A549 (cell line): ENCODE data around the gene NOC3L. TPM values are rescaled to one million over a fixed set of nuclear protein-coding genes. Genes with fewer than 3 reads are reported as not detected.
"Not testable (repeated sequence)": the region's sequence is repeated elsewhere in the genome, so short reads cannot be mapped to it uniquely, and the experiment has no call there.

ENCODE experiments used
- ATAC-seq, 2 experiments: fragments of 200-7000 bp in 1 of 2; fragments of >200 bp in 1 of 2; cut with Nextera tagmentation in 1 of 2; cut with Tn5 transposase in 1 of 2; 3 replicates each; pipeline versions ENCODE4 v1.8.0 to v1.9.1; 2018 to 2020; ENCODE audit warnings: mild to moderate bottlenecking in 1 of 2, moderate library complexity in 1 of 2
- CTCF ChIA-PET: fragments of 300-600 bp; sonication (Branson Sonifier 250); formaldehyde crosslinking; extraction: SDS; loops from one replicate; lab custom pipeline; 2021; ENCODE audit warnings: antibody characterized with exemption, inconsistent platforms; lab: Yijun Ruan, JAX
- POLR2A ChIA-PET: fragments of 350-600 bp; formaldehyde crosslinking; extraction: SDS; loops from one replicate; lab custom pipeline; 2021; ENCODE audit warnings: antibody characterized with exemption, inconsistent platforms; lab: Yijun Ruan, JAX
- DNase-seq, 2 experiments: peaks; one replicate each; pipeline versions ENCODE4 v3.0.0 to v3.0.0-alpha.2; 2011 to 2016; ENCODE audit warnings: low read depth in 1 of 2, low spot score in 1 of 2
- FAIRE-seq: peaks from 2 replicates; lab custom pipeline; 2011; peaks lifted over from hg19 to GRCh38; lab: Jason Lieb, UNC
- H3K27ac ChIP-seq, 2 experiments: fragments of >200 bp; sonication (Bioruptor Twin); formaldehyde crosslinking; 3 replicates each; pipeline ENCODE4 v1.5.1; 2016 to 2017
- H3K4me1 ChIP-seq: fragments of >200 bp; sonication (Bioruptor Twin); formaldehyde crosslinking; 3 replicates; pipeline ENCODE4 v1.6.1; 2016
- H3K4me2 ChIP-seq: fragments of >200 bp; sonication (Bioruptor Twin); formaldehyde crosslinking; 3 replicates; pipeline ENCODE4 v1.6.1; 2016
- H3K4me3 ChIP-seq: fragments of >200 bp; sonication (Bioruptor Twin); formaldehyde crosslinking; 3 replicates; pipeline ENCODE4 v1.5.1; 2016
- H3K9me3 ChIP-seq: fragments of >200 bp; sonication (Bioruptor Twin); formaldehyde crosslinking; 3 replicates; pipeline ENCODE4 v1.6.1; 2016
- BHLHE40 ChIP-seq: IDR thresholded peaks from 2 replicates; pipeline ENCODE4 v1.6.1; 2012; ENCODE audit warnings: low read depth, low read length, inconsistent platforms
- CBX2 ChIP-seq: fragments of 200-600 bp; sonication (generic); IDR thresholded peaks from 2 replicates; pipeline ENCODE4 v1.6.1; 2016; ENCODE audit warnings: low read depth, mild to moderate bottlenecking, borderline replicate concordance
- CBX8 ChIP-seq: fragments of 200-600 bp; sonication (generic); IDR thresholded peaks from 2 replicates; pipeline ENCODE4 v1.6.1; 2016
- CTCF ChIP-seq: fragments of >200 bp; sonication (Bioruptor Twin); formaldehyde crosslinking; IDR thresholded peaks from 3 replicates; pipeline ENCODE4 v1.5.1; 2016
- GATA3 ChIP-seq: IDR thresholded peaks from 2 replicates; pipeline ENCODE4 v1.6.1; 2012; ENCODE audit warnings: borderline replicate concordance
- HMGXB4 ChIP-seq: fragments of 250-450 bp; sonication (Bioruptor Pico); IDR thresholded peaks from 2 replicates; pipeline ENCODE4 v1.5.0; 2021; ENCODE audit warnings: mild to moderate bottlenecking, moderate library complexity, borderline replicate concordance
- JUN ChIP-seq, 2 experiments: fragments of >200 bp; sonication (Bioruptor Twin); formaldehyde crosslinking; IDR thresholded peaks; 2 replicates in 1 of 2; 3 replicates in 1 of 2; pipeline ENCODE4 v1.6.1; 2016 to 2017
- JUNB ChIP-seq: fragments of >200 bp; sonication (Bioruptor Twin); formaldehyde crosslinking; IDR thresholded peaks from 2 replicates; pipeline ENCODE4 v1.6.1; 2016
- KDM5A ChIP-seq: fragments of 200-600 bp; sonication (generic); IDR thresholded peaks from 2 replicates; pipeline ENCODE4 v1.6.1; 2016; ENCODE audit warnings: antibody characterized with exemption, mild to moderate bottlenecking
- MAX ChIP-seq: IDR thresholded peaks from 2 replicates; pipeline ENCODE4 v1.6.1; 2012
- MYC ChIP-seq: IDR thresholded peaks from 2 replicates; pipeline ENCODE4 v1.6.1; 2012; ENCODE audit warnings: mild to moderate bottlenecking, inconsistent platforms, low read length, improper control_type of control experiment, borderline replicate concordance
- NR3C1 ChIP-seq: fragments of >200 bp; sonication (Bioruptor Twin); formaldehyde crosslinking; IDR thresholded peaks from 3 replicates; pipeline ENCODE4 v1.6.1; 2017
- RFX5 ChIP-seq: fragments of 450-650 bp; IDR thresholded peaks from 2 replicates; pipeline ENCODE4 v1.7.1; 2014; ENCODE audit warnings: antibody characterized with exemption, mild to moderate bottlenecking, moderate library complexity
- SREBF2 ChIP-seq: fragments of 450-650 bp; IDR thresholded peaks from 2 replicates; pipeline ENCODE4 v1.6.1; 2014; ENCODE audit warnings: mild to moderate bottlenecking, moderate library complexity
- USF2 ChIP-seq: fragments of 450-650 bp; IDR thresholded peaks from 2 replicates; pipeline ENCODE4 v1.6.1; 2014; ENCODE audit warnings: antibody characterized with exemption
- WGBS: methylation state at CpG from one replicate; pipeline ENCODE4 v1.1.6; 2017; ENCODE audit errors: missing lambda C conversion rate; 5-methylcytosine and 5-hydroxymethylcytosine counted together
- polyA plus RNA-seq, 4 experiments: library from polyadenylated mRNA; depleted of rRNA in 3 of 4; stranded (reverse); fragments of >200 nt; fragmentation: RNase III in 1 of 4; extraction: RNeasy Plus Mini Kit Qiagen cat#74134 plus additional on column Dnase treatment in 1 of 4; gene quantifications; 2 replicates in 3 of 4; 3 replicates in 1 of 4; pipeline ENCODE4 v1.2.3, GENCODE V29; 2011 to 2017

Gene NOC3L
- polyA plus RNA-seq, 2 of the 4 experiments (the other 2 are of a cell fraction) = 23.1 to 41.9 TPM

GRCh38 chr10:94402204-94402842, 39.6 kb upstream of the NOC3L start, which contains the start of gene TBC1D12 (continued):
- TF ChIP-seq USF2 (peak; percentile 31; the same call in 1 of the 2 replicates), RFX5 (no peak), MYC (peak; percentile 51; the same call in 1 of the 2 replicates), MAX (peak; percentile 89; the same call in 1 of the 2 replicates), BHLHE40 (0 out of 2 replicates have a peak, but pooled peaks have one; percentile 9)
- TF ChIP-seq, all 56 proteins: peak for 14

GRCh38 chr10:94398762-94399161, 36.0 kb upstream of the NOC3L start:
- FAIRE-seq (no peak), ATAC-seq (no peak), DNase-seq (peak in 1 of 2 experiments; percentile 10)
- H3K4me2 ChIP-seq = no peak overlapping the region
- no peak for TF ChIP-seq CBX2
- no peak for TF ChIP-seq JUNB
- no peak for TF ChIP-seq JUN (IDR thresholded peaks at IDR 0.05)
- no peak for TF ChIP-seq NR3C1
- ChIA-PET POLR2A (no interaction called here), CTCF (interaction anchor here (1.8 kb wide), 1 partner anchor 45 kb away, joined by 4 read pairs; no protein-coding TSS in a partner anchor)
- no peaks in the 10 kb centered on the region for H3K9me3 ChIP-seq
- H3K27ac ChIP-seq = no peak overlapping the region; a peak in 1 of 6 replicates
- WGBS = 82% methylated on average over 6 of the region's 6 CpGs
- H3K4me3 ChIP-seq = no peak overlapping the region
- peaks cover 13% of the 10 kb centered on the region for H3K4me1 ChIP-seq

GRCh38 chr10:94397549-94398370, 35.0 kb upstream of the NOC3L start:
- H3K4me2 ChIP-seq = peak overlapping the region; percentile 49
- WGBS = 41% methylated on average over 12 of the region's 12 CpGs
- POLR2A ChIA-PET = no interaction called here
- H3K27ac ChIP-seq = peak overlapping the region in 1 of 2 experiments; percentile 31; a peak in 2 of 6 replicates
- CTCF ChIA-PET = interaction anchor here (1.8 to 1.9 kb wide), 2 partner anchors 35 to 46 kb away, joined by 4 to 8 read pairs; partner anchors contain the start of gene NOC3L
- TF ChIP-seq NR3C1 (no peak), BHLHE40 (no peak), CBX8 (no peak), HMGXB4 (CRISPR knock-in tag) (no peak), GATA3 (peak; percentile 64; the same call in 1 of the 2 replicates), SREBF2 (no peak), KDM5A (no peak), CTCF (no peak)
- DNase-seq (peak in 1 of 2 experiments; percentile 9), ATAC-seq (no peak), FAIRE-seq (no peak)
- no peaks in the 10 kb centered on the region for H3K9me3 ChIP-seq
- H3K4me1 ChIP-seq = peaks cover 13% of the 10 kb centered on the region
- no peak overlapping the region for H3K4me3 ChIP-seq

- POLR2A ChIA-PET, H3K4me3 ChIP-seq, DNase-seq, ATAC-seq, H3K4me2 ChIP-seq, H3K9me3 ChIP-seq, H3K4me1 ChIP-seq, FAIRE-seq, H3K27ac ChIP-seq: not testable (repeated sequence)
- CTCF ChIA-PET = interaction anchor here (2.1 kb wide), 1 partner anchor 10 kb away, joined by 4 read pairs; the partner anchor contains the start of gene TBC1D12
- 62% methylated on average over 9 of the region's 9 CpGs for WGBS
Observed at GRCh38 chr10:94392117-94392516, 29.4 kb upstream of the NOC3L start.

- WGBS = 88% methylated on average over 3 of the region's 3 CpGs
- H3K4me3 ChIP-seq, POLR2A ChIA-PET, CTCF ChIA-PET, H3K4me2 ChIP-seq, H3K9me3 ChIP-seq, H3K4me1 ChIP-seq, H3K27ac ChIP-seq, DNase-seq, ATAC-seq, FAIRE-seq: not testable (repeated sequence)
Observed at GRCh38 chr10:94385733-94386132, 23.0 kb upstream of the NOC3L start.
